HG03565 (cell line): ENCODE data around the gene CABLES1.
"Not testable (repeated sequence)": the region's sequence is repeated elsewhere in the genome, so short reads cannot be mapped to it uniquely, and the experiment has no call there.

ENCODE experiments used
- ATAC-seq: cut with Tn5 transposase; IDR thresholded peaks from one replicate; pipeline ENCODE4 v1.9.1; 2021; ENCODE audit warnings: mild to moderate bottlenecking, moderate library complexity; ENCODE audit not compliant: unreplicated experiment

CABLES1 gene

GRCh38 chr18:23259701-23260681, 124.7 kb downstream of the CABLES1 start:
- no peak for ATAC-seq

GRCh38 chr18:23260926-23261590, 125.8 kb downstream of the CABLES1 start:
- ATAC-seq: no peak

DNA sequence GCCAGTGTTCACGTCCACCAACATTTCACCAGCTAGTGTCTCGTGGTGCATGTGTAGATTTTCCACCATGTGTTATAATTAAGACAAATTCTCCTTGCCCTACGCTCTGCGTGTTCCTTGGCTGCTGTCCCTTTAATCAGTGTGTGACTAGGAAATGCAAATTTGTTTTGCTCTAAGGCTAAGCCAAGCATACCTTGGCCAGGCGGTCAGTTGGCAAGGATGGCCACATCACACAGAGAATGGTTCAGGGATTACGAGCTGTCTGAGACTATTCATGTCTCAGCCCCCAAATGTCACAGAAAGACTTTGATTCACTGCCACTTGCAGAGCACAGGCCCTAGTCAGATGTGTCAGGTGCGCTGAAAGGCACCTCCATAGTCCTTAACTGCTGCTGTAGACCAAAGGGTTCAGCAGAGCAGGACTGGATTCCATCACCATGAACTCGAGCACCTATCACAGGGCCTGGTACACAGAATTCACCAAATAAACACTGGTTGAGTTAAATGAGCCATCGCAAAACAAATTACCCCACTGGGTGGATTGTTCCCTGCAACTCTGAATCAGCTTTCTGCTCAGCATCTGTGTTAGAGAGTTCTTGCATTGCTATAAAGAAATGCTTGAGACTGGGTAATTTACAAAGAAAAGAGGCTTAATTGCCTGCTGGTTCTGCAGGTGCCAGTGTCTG, 128.4 kb downstream of the CABLES1 start:
- no peak for ATAC-seq

DNA sequence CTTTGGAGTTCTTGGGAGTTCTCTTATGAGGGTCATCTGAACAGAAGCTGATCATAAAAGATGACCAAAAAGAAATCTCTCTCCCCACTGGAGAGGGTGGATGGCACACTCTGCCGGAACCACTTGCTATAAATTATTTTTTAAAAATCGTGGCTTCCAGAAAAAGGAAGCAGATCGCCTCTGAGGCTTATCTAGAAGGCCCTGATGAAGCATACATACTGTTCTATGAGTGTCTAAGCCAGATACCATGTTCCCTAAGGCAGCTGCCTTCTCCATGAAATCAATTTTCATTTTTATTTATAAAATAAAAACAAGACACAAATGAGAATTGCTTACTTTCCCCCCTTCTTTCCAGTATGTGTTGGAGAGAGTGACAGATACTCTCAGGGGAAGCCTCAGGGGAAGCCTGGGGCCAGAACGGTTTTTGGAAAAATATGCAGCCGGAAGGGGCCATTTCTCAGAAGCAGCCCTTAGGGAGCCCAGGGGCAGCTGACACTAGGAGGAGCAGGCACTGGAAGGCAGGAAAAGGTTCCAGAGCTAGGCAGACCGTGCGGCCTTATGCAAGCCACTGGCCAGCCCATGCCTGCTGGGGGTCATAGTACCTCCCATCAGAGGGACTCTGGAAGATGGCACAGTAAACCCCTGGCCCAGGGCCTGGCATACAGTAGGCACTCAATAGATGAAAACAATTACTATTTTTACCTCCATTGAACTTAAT, 130.6 kb downstream of the CABLES1 start:
- no peak for ATAC-seq

DNA sequence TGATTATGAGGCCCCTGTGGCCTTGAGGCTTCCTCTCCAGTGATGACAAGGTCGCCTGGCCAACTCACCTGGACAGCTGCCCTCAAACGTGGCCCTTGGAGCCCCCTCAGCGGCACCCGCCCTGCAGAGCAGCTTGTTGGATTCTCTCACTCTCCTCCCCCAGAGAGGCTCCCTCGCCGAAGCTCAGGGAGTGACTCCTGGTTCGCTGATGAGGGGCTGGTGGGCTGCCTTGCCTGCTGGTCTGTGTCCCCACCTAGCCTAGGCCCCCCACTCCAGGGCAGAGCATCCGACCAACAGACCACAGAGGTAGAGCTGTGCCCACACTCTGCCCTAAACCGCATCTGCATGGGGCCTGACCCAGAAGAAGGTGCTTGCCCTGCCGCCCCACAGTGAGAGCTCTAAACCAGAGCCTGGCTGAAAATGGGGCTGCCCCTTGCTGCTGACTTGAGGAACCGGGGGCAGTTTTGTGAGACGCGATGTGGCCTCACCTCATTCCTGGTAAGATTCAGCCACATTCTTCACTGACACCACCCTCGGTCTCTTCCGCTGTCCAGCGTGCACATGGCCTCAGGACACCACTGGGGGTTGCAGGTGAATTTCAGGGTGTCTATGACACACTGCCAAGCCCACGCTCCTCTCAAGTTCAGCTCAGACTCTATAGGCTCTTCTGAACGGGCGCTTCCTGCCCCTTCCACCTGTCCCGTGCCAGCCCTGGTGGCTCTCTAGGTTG, 131.6 kb downstream of the CABLES1 start:
- ATAC-seq: no peak

DNA sequence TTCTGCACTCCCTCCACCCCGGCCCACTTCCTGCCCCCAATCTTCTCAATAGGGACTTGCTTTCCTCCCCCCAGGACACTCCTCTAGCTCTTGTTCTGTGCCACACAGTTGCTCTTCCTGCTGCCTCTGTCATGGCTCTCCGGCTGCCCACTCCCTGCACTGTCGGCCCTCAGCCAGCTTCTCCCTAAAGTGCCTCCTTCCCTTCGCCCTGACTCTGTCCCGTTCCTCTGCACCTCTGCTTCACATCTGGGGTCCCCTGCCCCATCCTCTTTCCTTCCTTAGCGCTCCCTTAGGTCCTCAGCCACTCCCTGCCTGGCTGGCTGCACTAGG, 132.1 kb downstream of the CABLES1 start:
- no peak for ATAC-seq

DNA sequence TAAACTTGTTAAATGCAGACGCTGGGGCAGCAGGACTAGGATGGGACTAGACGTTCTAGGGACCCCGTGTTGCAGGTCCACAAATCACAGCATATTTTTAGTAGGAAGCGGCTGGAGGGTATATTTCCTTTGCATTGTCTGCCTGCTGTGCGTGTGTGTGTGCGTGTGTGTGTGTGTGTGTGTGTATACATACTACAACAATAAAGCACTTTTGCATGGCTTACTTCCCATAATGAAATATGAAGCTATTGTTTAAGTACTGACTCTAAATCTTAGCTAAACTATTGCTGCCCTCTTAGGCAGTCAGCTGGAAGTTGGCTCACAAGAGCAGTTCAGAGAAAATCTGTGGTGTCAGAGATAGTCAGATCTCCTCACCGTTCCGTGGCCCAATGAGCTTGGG, 133.4 kb downstream of the CABLES1 start:
- ATAC-seq: no peak

GRCh38 chr18:23269068-23269467, 133.8 kb downstream of the CABLES1 start:
- not testable (repeated sequence) for ATAC-seq

DNA sequence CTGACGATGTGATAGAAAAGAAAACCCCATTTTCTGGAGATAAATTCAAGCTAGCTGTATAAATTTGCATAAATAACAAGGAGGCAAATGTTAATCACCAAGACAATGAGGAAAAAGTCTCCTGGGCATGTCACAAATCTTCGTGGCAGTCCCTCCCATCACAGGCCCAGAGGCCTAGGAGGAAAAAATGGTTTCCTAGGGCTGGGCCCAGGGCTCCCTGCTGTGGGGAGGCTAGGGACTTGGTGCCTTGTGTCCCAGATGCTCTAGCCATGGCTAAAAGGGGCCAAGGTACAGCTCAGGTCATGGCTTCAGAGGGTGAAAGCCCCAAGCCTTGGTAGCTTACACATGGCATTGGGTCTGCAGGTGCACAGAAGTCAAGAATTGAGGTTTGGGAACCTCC, 134.6 kb downstream of the CABLES1 start:
- ATAC-seq: no peak

DNA sequence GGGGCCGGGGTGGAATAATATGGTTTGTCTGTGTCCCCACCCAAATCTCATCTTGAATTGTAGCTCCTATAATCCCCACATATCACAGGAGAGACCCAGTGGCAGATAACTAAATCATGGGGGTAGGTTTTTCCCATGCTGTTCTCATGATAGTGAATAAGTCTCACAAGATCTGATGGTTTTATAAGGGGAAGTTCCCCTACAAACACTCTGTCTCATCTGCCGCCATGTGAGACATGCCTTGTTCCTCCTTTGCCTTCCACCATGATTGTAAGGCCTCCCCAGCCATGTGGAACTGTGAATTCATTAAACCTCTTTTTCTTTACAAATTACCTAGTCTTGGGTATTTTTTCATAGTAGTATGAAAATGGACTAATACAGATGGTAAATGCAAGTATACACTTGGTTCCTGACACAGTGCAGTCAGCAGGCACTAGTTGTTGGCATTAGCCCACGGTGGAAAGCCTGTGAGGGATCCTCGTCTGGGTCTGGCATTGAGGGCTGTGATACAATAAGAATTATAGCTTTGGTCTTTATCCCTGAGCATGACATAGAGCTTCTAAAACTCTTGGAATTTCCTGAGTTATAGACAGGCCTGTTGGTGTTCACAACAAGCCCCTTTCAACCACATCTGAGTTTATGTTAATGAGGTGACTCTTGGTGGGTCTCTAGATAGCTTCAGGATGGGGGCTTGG, 135.8 kb downstream of the CABLES1 start:
- ATAC-seq: no peak

GRCh38 chr18:23272498-23273232, 137.4 kb downstream of the CABLES1 start:
- no peak for ATAC-seq

- no peak for ATAC-seq
Observed at GRCh38 chr18:23273443-23273966, 138.2 kb downstream of the CABLES1 start.

- no peak for ATAC-seq
Observed at GRCh38 chr18:23274638-23275482, 139.6 kb downstream of the CABLES1 start.

- ATAC-seq: no peak
Observed at GRCh38 chr18:23276451-23276850, 141.2 kb downstream of the CABLES1 start.

DNA sequence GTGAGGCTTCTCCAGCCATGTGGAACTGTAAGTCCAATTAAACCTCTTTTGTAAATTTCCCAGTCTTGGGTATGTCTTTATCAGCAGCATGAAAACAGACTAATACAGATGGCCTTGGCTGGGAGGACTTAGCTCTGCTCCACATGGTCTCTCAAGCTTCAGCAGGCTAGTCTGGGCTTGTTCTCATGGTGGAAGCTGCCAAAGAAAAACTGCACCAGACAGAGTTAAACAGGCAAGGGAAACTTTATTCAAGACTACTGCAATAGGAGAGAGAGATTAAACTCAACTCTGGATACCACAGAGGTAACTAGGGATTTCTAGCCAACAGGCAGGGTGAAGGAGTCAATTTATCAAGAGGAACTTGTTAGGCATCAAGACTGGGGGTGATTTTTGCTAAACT, 142.1 kb downstream of the CABLES1 start:
- ATAC-seq: no peak

GRCh38 chr18:23279931-23280330, 144.6 kb downstream of the CABLES1 start:
- ATAC-seq: no peak

- no peak for ATAC-seq
Observed at GRCh38 chr18:23280844-23281243, 145.6 kb downstream of the CABLES1 start.
